Tibial nerve (tissue), 3 donors: Measurements from ENCODE around the gene EMX2.

Experiments
- CTCF ChIP-seq, 5 experiments: fragments of 200-600 bp in 3 of 5; fragments of 450-650 bp in 2 of 5; sonication (generic) in 3 of 5; IDR thresholded peaks; one replicate each; pipeline ENCODE4 v1.5.1; 2016 to 2019; ENCODE audit warnings: antibody characterized with exemption in 5 of 5, mild to moderate bottlenecking in 3 of 5, moderate library complexity in 2 of 5
- POLR2A ChIP-seq, 2 donors: fragments of 450-650 bp; IDR thresholded peaks; one replicate each; pipeline ENCODE4 v1.6.1; 2017; ENCODE audit warnings: antibody characterized with exemption in 2 of 2, mild to moderate bottlenecking in 2 of 2, moderate library complexity in 2 of 2

- TF ChIP-seq CTCF (IDR thresholded peaks at IDR 0.05) (no peak), POLR2A (IDR thresholded peaks at IDR 0.05) (no peak)
Measured at GRCh38 chr10:117545141-117546019, 2.8 kb downstream of the EMX2 start.
